Colonic mucosa (tissue), 4 donors: Measurements from ENCODE around the gene SSR3. TPM values are rescaled to one million over a fixed set of nuclear protein-coding genes. Genes with fewer than 3 reads are reported as not detected.
"Not testable (repeated sequence)": the region's sequence is repeated elsewhere in the genome, so short reads cannot be mapped to it uniquely, and the experiment has no call there.

Experiments
- DNase-seq: peaks from one replicate; pipeline ENCODE4 v3.0.0-alpha.2; 2020
- H3K27ac ChIP-seq: fragments of 200-600 bp; one replicate; pipeline ENCODE4 v1.8.0; 2021
- H3K27me3 ChIP-seq: fragments of 200-600 bp; one replicate; pipeline ENCODE4 v1.8.0; 2021
- H3K36me3 ChIP-seq: fragments of 200-600 bp; one replicate; pipeline ENCODE4 v1.8.0; 2021
- H3K4me1 ChIP-seq: fragments of 200-600 bp; one replicate; pipeline ENCODE4 v1.8.0; 2021; ENCODE audit warnings: mild to moderate bottlenecking
- H3K4me3 ChIP-seq: fragments of 200-600 bp; one replicate; pipeline ENCODE4 v1.8.0; 2021
- H3K9ac ChIP-seq, 2 donors: one replicate each; pipeline ENCODE4 v1.7.0; 2013; ENCODE audit warnings: control low read depth in 2 of 2, low read depth in 2 of 2, low read length in 2 of 2
- H3K9me3 ChIP-seq: fragments of 200-600 bp; one replicate; pipeline ENCODE4 v1.8.0; 2021
- intact Hi-C: fragments of 100-400 bp; cut with DNase I; formaldehyde crosslinking; loops from one replicate; pipeline ENCODE4 v1.14.1; 2022
- total RNA-seq, 2 donors: library from RNA; stranded (reverse); fragmentation: NEBNext Ultra II Directional in 1 of 2; extraction: Animal tissue kit (Norgen Biotek cat#: 25700) in 1 of 2; gene quantifications; one replicate each; pipeline ENCODE4 v1.2.1, GENCODE V29; 2021
- TF ChIP-seq, protein P1 (sequence below): fragments of 200-600 bp; IDR thresholded peaks from one replicate; pipeline ENCODE4 v1.8.0; 2022; ENCODE audit warnings: antibody characterized with exemption, mild to moderate bottlenecking
- donor health status: healthy.
- donor health status: DM: no; HTN: no; CAD: no.
- donor health status: DM: no; HTN: no; CAD: no.

SSR3 gene
- total RNA-seq, 2 donors from 2014 or later, result 134 to 171 TPM

DNA sequence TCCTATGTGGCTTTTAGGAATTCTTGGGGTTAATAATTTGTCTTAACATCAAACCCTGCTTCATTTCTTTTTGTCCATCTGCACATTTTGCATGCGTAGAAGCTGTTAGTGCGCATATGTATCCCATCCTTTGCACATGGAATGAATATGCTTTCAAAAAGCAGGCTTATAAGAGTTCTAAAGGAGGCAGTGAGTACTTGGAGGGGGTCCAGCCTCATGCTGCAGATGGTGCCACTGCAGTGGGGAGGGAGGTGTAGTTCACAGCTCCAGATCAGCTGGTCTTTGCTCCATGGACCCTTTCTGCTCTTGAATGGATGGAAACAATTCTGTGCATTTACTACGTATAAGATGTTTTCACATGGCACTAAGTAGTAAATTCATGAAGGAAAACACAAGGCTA lies 20.7 kb upstream of the SSR3 start:
- DNase-seq, result no peak
- intact Hi-C loops, result no loop called here

DNA sequence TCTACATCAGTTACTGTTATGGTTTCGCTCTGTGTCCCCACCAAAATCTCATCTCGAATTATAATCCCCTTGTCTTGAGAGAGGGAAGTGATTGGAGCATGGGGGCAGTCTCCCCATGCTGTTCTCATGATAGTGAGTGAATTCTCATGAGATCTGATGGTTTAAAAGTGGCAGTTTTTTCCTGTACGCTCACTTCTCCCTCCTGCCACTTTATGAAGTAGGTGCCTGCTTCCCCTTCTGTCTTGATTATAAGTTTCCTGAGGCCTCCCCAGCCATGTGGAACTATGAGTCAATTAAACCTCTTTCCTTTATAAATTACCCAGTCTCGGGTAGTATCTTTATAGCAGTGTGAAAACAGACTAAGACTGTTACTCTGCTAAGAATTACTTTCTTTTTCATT lies 15.0 kb upstream of the SSR3 start:
- H3K4me1 ChIP-seq, H3K9ac ChIP-seq, H3K9me3 ChIP-seq, H3K27ac ChIP-seq, H3K36me3 ChIP-seq, H3K4me3 ChIP-seq, DNase-seq, H3K27me3 ChIP-seq: not testable (repeated sequence)
- intact Hi-C loops, result loop anchor here (10.0 kb wide), 1 partner anchor 85 kb away; no protein-coding TSS in a partner anchor

More for the DNA sequence above, 20.7 kb upstream of the SSR3 start:
- Histone ChIP-seq H3K4me1 (no peaks in the 10 kb centered on the region), H3K9ac (no peak overlapping the region), H3K4me3 (no peak overlapping the region), H3K36me3 (no peaks in the 10 kb centered on the region), H3K27me3 (no peaks in the 10 kb centered on the region), H3K27ac (no peak overlapping the region), H3K9me3 (no peaks in the 10 kb centered on the region)
- TF ChIP-seq, protein P1, sequence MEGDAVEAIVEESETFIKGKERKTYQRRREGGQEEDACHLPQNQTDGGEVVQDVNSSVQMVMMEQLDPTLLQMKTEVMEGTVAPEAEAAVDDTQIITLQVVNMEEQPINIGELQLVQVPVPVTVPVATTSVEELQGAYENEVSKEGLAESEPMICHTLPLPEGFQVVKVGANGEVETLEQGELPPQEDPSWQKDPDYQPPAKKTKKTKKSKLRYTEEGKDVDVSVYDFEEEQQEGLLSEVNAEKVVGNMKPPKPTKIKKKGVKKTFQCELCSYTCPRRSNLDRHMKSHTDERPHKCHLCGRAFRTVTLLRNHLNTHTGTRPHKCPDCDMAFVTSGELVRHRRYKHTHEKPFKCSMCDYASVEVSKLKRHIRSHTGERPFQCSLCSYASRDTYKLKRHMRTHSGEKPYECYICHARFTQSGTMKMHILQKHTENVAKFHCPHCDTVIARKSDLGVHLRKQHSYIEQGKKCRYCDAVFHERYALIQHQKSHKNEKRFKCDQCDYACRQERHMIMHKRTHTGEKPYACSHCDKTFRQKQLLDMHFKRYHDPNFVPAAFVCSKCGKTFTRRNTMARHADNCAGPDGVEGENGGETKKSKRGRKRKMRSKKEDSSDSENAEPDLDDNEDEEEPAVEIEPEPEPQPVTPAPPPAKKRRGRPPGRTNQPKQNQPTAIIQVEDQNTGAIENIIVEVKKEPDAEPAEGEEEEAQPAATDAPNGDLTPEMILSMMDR, result no peak

DNA sequence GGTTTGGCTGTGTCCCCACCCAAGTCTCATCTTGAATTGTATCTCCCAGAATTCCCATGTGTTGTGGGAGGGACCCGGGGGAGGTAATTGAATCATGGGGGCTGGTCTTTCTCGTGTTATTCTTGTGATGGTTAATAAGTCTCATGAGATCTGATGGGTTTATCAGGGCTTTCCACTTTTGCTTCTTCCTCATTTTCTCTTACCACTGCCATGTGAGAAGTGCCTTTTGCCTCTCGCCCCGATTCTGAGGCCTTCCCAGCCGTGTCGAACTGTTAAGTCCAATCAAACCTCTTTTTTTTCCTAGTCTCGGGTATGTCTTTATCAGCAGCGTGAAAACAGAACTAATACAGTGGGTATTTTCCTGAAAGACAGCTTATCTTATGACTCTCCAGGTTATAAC lies 14.1 kb upstream of the SSR3 start:
- not testable (repeated sequence) for H3K27me3 ChIP-seq, H3K9ac ChIP-seq, H3K36me3 ChIP-seq, H3K4me1 ChIP-seq, DNase-seq, H3K27ac ChIP-seq, H3K9me3 ChIP-seq, H3K4me3 ChIP-seq
- intact Hi-C loops, result loop anchor here (10.0 kb wide), 1 partner anchor 86 kb away; no protein-coding TSS in a partner anchor

DNA sequence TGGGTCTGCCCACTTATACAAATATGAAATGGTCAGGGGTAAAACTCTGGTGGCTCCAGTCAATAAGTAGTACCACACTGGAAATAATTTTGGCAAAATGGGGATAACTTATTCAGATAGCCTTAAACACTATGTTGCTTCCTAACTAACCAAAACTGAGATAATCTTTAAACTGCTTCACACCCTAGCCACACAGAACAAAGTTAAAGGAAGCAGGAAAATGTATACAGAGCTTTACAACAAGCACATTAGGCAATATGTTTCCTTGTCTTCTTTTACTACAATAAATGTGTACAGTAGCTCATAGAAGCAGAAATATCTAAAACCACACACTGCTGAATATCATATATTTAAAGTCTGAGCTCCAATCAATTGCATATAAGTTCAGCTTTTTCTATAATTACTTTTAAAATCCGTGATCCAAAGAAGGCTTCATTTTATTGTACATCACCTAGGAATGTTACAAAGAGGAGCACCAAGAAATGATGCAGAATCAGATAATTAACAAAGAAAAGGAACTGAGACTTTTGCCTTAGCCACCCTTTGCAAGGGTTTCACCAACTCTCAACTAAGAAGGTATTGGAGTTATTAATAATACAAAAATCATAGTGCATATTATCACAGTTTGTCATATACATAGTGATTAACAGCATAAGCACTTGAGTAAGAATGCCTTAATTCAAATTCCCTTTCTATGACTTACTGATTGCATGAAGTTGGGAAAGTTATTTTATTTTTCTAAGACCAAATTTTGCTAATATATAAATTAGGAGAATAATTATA lies 9.2 kb upstream of the SSR3 start:
- H3K36me3 ChIP-seq, result no peaks in the 10 kb centered on the region
- no peak for DNase-seq
- TF ChIP-seq, protein P1, result no peak
- no peaks in the 10 kb centered on the region for H3K9me3 ChIP-seq
- peak overlapping the region; percentile 26 for H3K27ac ChIP-seq
- no peak overlapping the region for H3K4me3 ChIP-seq
- H3K9ac ChIP-seq, result peak overlapping the region in 1 of 2 donors; percentile 3
- H3K27me3 ChIP-seq, result no peaks in the 10 kb centered on the region
- H3K4me1 ChIP-seq, result no peaks in the 10 kb centered on the region
- intact Hi-C loops, result loop anchor here (10.0 kb wide), 1 partner anchor 91 kb away; no protein-coding TSS in a partner anchor

DNA sequence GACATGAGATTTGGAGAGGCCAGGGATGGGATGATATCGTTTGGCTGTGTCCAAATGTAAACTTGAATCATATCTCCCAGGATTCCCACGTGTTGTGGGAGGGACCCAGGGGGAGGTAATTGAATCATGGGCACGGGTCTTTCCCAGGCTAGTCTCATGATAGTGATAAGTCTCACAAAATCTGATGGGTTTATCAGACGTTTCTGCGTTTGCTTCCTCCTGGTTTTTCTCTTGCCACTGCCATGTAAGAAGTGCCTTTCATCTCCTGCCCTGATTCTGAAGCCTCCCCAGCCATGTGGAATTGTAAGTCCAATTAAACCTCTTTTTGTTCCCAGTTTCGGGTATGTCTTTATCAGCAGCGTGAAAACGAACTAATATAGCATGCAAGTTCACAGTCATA lies 7.6 kb upstream of the SSR3 start:
- DNase-seq, H3K4me3 ChIP-seq, H3K27me3 ChIP-seq, H3K9ac ChIP-seq, H3K36me3 ChIP-seq, H3K4me1 ChIP-seq, H3K9me3 ChIP-seq, H3K27ac ChIP-seq: not testable (repeated sequence)
- intact Hi-C loops, result loop anchor here (10.0 kb wide), 1 partner anchor 92 kb away; no protein-coding TSS in a partner anchor

DNA sequence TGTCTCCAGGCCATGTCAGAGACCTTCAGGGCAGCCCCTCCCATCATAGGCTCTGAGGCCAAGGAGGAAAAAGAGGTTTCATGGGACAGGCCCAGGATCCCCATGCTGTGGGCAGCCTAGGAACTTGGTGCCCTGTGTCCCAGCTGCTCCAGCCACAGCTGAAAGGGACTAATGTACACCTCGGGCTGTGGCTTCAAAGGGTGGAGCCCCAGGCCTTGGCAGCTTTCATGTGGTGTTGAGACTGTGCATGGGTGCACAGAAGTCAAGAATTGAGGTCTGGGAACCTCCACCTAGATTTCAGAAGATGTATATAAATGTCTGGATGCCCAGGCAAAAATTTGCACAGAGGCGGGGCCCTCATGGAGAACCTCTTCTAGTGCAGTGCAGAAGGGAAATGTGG lies 6.6 kb upstream of the SSR3 start:
- no peak for DNase-seq
- intact Hi-C loops, result loop anchor here (10.0 kb wide), 1 partner anchor 93 kb away; no protein-coding TSS in a partner anchor
- Histone ChIP-seq H3K4me1 (no peaks in the 10 kb centered on the region), H3K4me3 (no peak overlapping the region), H3K27ac (no peak overlapping the region), H3K36me3 (no peaks in the 10 kb centered on the region), H3K9me3 (no peaks in the 10 kb centered on the region), H3K9ac (no peak overlapping the region), H3K27me3 (no peaks in the 10 kb centered on the region)
- TF ChIP-seq, protein P1, result no peak

DNA sequence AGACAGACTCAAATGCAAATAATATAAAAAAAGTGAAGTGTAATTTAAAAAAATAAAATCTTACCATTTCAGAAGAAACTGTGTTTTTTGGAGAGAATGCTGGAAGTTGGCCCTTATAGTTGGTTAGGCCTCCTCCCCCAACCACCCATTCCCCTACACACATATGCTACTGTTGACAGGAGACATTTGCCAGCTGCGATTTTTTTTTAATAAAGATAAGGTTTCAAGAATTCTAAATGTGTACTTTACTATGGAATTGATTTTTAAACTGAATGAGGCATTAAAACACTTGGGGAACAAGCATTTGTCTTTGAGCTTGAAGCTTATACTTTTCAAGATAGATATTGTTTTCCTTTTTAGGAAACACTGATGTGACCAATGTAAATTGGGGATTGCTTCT lies 4.4 kb upstream of the SSR3 start:
- TF ChIP-seq, protein P1, result no peak
- H3K9me3 ChIP-seq, result no peaks in the 10 kb centered on the region
- no peak overlapping the region for H3K9ac ChIP-seq
- H3K36me3 ChIP-seq, result no peaks in the 10 kb centered on the region
- H3K27ac ChIP-seq, result no peak overlapping the region
- no peaks in the 10 kb centered on the region for H3K27me3 ChIP-seq
- DNase-seq, result no peak
- H3K4me1 ChIP-seq, result no peaks in the 10 kb centered on the region
- H3K4me3 ChIP-seq, result no peak overlapping the region
- intact Hi-C loops, result loop anchor here (10.0 kb wide), 2 partner anchors 265 to 595 kb away; partner anchors contain the start of gene LEKR1
